ENCODE results near the gene CAMTA1.

The CAMTA1 gene

DNA sequence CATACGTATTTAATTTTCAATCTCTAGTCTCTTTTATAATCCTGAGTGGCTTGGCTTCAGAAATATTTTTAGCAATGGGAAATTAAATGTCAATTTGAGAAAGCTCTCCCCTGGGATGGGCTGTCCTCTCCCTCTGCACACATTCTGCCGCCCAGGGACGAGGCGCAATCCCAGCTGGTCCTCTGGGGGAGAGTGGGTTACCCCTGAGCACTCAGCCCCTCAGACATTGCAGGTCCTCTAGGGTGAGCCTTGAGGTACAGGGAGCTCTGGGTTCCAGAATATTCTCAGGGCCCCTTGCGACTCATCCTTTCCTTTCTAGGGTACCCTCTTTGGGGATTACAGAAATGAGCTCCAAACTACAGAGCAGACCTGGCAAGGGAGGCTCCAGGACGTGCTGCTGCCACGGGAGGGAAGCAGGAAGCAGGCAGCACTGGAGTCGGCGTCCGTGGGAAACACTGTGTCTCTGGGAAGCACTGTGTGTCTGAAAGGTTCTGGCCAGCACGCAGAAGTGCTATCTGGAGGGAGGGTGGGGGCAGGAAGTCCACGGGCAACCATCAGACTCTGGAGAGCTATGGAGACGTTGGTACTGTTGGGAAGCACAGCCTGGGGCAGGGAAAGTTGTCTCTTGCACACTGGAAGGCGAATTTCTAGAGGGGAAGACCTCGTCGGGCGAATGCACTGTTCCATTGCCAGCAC, 642.5 kb downstream of the CAMTA1 start:
- DNase-seq: no peak

DNA sequence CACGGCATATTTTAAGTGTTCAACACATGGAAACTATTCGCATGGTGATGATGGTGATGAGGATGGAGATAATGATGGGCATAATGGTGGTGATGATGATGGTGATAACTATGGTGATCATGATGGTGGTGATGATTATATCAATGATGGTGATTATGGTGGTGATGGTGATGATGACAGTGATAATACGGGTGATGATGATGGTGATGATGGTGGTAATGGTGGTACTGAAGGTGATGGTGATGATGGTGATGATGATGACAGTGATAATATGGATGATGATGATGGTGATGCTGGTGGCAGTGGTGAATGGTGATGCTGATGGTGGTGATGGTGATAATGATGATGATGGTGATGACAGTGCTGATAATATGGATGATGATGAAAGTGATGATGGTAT, 644.0 kb downstream of the CAMTA1 start:
- DNase-seq: no peak

DNA sequence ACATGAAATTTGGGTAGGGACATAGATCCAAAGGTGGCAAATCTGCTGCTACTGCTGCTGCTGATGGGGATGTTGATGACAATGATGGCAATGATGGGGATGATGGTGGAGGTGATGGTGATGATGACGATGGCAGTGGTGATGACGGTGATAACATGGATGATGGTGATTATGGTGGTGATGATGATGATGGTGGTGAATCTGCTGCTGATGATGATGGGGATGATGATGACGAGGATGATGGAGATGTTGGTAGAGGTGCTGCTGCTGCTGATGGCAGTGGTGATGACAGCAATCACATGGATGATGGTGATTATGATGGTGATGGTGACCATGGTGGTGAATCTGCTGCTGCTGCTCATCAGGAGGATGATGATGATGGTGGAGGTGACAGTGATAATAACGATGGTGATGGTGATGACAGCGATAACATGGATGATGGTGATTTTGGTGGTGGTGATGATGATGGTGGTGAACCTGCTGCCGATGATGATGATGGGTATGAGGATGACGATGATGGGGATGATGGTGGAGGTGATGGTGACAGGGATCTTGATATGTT, 644.9 kb downstream of the CAMTA1 start:
- no peak for DNase-seq

DNA sequence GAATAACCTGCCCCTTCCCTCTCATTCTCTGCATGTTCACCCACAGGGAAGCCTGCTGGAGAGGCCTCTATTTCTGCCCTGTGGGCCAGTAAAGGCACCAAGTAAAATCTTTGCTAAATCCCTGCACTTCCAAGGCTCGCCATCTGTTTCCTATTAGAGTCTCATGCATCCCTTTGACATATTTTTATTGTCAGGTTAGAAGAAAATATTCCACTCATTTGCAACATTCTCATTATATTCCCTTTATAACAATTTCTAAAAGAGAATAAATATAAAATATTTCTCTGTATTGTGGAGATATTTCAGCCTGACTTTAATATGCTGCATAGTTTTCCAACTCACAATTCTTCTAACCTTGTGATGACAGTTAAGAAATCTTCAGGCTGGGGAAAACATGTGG, 645.4 kb downstream of the CAMTA1 start:
- no peak for DNase-seq

DNA sequence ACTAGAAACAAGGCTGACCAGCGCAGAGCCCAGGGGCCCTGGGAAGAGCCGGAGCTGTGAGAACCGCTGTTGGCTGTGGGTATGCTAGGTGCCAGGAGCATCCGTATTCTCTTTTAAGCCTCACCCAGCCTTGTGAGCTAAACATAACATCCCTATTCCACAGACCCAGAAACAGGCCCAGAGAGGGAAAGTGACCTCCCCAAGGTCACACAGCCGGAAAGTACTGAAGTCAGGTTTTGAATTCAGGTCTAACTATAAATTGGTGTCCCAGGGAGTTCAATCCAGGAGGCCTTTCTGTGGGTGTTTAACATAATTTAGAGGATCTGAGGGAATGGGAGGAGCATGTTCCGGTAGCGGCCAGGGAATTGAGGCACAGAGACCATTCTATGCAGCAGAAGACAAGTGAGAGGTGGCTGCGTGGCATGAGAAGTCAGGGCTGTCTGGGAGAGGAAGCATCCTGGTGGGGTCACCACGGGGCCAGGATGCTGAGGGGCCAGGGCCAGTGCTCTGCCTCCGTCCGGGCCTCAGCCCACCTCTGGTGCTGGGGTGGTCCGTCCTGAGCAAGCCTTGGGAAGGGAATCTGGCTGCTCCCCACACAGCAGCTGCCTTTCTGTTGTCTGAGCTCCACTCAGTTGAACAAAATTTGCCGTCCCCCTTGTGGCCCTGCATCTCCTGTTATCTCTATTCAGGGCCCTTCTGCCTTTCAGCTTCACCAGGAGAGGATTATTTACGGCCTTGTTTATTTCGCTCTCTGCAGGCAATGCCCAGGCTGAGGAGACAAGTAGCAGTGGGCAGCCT, 647.0 kb downstream of the CAMTA1 start:
- no peak for DNase-seq

DNA sequence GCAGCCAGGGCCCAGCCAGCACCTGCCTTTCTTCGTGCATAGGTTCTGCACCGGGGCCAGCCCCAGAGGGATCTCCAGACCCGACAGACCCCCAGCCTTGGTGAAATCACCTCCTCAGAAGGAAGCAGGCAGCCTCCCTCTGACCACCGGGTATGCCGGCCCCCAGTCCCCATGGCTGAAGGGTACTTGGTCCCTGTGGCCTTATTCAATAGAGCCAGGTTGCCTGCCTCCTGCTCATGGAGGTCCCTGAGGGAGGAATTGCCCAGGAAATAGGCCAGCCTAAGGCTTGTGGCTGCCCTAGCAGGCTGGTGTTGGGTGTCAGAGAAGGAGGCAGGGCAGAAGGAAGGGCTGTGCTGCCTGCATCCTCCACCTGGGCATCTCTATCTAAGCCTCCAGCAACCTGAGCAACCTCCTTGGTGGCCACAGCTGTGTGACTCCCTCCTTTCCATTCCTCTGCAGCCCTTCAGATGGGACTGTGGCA, 647.7 kb downstream of the CAMTA1 start:
- DNase-seq: no peak

DNA sequence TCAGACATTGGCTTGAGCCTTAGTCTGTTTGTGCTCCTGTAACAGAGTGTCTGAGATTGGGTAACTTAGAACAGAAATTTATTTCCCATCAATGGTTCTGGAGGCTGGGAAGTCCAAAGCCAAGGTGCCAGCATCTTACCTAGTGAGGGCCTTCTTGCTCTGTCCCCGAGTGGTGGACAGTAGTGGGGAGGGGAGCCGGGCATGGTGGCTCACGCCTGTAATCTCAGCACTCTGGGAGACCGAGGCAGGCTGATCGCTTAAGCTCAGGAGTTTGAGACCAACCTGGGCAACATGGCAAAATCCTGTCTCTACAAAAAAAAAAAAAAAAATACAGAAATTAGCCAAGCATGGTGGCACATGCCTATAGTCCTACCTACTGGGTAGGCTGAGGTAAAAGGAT, 649.3 kb downstream of the CAMTA1 start:
- no peak for DNase-seq

DNA sequence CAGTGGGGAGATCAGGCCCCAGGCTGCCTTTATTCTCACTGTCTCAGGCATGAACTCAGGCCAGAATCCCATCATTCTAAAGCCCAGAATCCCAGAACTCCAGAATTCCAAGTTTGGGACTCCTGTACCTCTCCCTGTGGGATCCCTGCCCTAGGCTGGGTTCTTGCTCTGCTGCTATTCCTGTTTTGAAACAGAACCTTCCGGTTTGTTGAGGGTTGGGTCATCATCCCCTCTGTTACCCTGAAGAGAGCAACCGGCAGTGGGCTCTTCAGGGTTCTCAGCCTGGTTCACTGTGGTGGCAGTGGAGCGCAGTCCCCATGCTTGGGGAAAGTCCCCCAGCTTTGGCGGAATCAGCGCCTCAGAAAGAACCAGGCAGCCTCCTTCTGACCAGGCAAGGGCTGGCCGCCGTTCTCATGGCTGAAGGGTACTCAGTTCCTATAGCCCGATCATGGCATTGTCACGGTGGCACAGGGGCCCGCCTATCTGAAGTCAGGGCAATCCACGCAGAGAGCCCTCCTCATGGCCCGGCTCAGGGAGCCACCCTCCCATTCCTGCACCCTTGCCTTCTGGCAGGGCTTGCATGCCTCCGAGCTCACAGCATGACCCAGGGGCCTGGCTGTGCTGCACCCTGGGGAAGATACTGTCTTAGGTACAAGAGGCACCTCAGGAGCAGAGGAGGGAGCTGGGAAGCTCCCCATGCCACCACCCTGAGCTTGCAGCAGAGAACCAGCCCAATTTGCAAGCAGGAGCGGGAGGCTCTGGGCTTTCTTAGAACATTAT, 650.2 kb downstream of the CAMTA1 start:
- no peak for DNase-seq

DNA sequence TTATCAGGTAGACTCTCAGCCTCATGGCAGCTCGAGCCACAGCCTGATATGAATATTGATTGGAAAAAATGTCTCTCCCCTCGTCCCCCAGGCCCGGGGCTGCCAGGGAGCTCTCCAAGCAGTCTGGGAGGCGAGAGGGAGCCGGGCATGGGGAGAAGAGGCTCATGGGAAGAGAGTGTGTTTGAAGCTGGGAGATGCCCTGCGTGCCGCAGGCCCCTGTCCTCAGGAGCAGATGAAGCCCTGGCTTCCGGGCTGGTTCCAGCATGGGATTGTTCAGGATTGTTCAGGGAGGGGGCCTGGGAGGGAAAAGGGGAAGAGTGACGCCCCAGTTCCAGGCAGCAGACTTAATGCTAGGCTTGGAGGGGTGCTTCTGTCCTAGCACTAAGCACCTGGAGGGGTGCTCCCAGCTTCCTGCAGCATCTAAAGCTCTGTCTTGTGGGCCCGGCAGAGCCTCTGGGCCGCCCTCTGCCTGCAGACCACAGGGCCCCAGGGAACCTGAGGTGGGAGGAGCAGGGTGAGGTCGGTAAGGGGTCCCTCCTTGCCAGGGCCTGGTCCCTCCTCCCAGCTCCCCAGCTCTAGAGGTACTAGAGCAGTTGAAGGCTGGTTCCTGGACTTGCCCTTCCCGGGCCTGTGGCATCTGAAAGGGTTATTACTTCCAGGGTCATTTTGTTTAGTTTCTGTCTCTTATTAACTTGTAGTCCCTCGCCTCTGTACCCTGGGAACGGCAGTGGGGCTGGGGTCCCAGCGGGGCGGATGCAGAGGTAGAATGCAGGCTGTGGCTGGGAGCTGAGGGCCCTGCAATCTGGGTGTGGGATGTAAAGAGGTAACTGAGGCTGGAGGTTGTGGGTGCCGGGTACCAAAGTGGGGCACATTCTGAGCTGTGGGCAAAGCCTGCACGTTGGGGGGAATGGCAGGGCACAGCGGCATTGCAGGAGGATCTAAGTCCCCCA, 651.1 kb downstream of the CAMTA1 start:
- no peak for DNase-seq

DNA sequence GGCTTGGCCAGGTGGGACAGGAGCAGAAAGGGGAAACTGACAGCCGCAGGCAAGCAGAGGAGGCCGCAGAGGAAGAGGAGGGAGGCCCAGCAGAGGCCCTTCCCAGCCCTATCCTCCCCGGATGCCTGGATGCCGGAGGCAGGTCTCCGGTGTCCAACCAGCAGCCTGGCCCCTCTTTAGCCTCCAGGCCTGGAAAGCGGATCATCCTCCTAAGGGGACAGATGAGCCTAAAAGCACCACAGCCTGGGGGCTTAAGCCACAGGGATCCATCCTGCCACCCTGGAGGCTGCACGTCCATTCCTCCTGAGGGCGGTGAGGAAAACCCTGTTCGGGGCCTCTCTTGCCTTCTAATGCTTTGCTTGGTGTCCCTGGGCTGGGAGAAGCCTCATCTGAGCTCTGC, 651.8 kb downstream of the CAMTA1 start:
- no peak for DNase-seq

DNA sequence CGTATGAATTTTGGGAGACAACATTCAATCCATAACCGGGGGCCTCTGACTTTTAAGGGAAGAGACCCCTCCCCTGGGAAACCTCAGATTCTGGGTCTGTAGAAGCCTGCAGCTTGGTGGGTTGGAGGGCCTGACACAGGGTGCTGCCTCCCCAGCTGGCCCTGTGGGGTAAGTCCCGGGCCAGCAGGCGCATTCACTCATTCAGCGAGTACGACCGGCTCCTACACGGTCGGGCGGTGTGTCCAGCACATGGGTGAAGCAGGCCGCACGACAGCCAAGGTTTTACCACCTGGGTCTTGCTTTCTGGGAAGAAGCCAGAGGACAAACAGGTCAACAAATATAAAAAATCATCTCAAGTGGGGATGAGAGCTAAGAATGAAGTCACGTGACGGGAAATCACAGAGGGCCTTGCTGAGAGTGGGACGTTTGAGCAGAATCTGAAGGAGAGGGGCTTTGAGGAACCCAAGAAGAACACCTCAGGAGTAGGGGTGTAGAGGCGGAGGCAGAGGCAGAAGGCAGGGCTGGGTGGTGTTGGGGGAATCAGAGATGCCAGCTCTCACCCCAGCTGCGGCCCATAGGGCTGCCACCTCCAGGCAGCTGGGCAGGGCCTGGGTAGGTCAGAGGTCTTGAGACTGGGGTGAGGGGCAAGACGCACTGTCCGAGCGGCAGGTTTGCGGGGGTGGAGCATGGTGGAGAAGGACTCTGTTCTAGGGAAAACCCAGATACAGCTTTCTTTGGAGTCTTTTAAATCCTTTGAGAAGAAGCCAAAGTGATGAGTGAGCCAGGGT, 652.5 kb downstream of the CAMTA1 start:
- DNase-seq: no peak

DNA sequence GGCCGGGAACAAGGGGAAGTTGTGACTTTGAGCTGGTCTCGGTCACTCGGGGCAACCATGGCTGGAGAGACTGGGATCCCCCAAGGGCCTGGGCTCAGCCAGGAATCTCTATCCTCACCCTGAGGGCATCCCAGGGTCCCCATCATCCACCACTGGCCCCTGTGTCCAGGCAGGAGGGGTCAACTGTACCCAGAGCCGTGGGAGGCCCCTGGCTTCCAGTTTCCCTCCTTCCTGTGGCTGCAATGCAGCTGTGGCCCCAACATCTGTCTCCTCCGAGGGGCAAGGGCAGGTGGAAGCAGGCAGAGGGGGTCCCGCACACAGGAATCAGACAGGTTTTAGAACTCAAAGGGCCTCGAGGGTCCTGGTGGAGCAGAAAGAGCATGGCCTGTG, 653.1 kb downstream of the CAMTA1 start:
- DNase-seq: no peak

DNA sequence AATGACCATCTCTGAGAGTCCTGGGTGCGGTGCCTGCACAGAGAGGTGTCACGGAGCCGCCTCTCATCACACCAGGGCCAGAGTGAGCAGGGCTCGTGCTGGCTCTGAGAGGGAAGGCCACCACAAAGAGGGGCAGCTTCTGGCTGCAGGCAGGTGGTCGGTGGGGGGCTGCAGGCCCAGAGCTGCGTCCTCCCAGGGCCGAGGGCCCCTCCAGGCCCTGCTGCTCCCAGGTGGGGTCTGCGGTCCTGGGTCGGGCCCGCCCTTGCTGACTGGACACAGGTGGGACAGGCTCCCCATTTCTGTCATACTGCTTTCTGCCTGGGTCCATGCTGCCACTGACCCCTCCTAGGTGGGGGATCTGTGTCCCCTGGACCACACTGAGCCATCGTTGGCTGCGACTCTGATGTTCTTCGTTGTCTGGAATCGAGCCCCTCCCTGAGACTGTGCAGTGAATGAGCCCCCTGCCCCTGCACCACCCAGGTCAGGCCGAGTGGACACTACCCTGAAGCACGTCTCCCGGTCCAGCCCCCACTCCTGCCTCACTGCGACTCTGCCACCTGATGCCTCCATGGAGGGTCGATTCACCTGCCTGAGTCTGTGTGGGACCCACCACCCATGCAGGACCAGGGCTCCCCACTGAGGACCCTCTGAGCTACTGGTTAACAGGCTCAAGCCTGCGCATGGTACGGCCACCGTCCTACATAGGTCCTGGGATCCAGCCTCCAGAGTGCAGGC, 653.8 kb downstream of the CAMTA1 start:
- DNase-seq: no peak

DNA sequence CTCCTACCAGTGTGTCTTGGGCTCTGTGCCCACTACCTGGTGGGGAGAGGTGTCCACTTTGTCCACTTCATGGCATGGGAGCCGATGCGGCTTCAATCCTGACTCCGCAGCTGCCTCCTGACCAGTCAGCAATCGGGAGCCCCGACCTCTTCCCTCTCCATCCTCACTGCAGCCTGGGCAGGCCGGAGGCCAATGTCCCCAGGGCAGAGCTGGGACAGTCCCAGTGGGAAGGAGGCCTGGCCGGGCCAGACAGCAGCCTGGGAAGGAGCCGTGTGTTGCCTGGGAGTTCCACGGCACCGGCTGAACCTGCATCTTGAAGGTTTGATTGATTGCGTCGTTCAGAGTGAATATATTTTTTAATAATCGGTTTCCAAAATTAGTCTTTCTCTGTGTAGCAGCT, 654.9 kb downstream of the CAMTA1 start:
- DNase-seq: no peak

DNA sequence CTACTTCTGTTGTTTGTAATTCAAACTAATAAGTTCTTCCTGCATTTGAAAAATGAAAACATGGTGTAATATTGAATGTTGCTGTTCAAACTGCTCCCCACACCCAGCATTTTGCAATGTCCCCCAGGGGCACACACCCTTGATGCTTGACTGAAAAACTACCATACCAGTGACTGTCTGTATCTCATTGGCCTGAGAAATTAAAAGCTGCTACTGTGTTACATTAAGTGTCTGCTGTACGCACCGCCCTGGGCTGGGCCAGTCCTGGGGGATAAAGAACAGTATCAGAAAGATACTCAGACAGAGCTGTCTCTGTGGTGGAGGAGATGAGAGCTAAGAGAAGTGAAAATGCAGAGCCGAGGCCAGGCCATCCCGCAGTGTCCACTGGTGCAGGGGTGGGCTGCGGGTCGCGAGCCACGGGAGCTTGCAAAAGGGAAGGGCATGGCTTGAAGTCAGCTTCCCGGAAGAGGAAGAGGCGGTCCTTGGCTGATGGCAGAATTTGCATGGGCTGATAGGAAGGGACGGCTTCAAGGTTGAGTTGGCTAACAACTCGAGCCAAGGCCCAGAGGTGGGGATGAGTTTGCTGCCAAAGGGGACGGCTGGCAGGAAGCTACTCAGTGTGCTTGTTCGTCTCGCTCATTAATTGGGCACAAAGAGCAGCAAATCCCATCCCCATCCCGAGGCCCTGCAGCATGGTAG, 656.0 kb downstream of the CAMTA1 start:
- DNase-seq: no peak

DNA sequence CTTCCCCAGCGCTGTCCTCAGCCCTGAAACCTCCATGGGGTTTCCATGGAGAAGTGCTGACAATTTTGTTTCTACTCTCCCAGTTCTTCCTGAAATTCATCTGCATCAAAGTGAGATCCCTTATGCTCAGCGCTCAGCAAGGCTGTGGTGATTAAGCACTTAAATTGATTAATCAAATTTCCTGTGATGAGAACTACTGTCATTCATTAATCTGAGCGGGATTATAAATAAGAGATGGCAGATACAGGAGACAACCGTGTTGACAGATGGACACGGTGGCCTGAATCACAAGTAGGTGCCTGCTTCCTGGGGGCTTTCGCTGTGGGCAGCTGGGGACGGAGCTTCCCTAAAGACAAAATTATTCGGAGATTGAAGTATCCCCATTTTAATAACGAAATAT, 656.8 kb downstream of the CAMTA1 start:
- no peak for DNase-seq

DNA sequence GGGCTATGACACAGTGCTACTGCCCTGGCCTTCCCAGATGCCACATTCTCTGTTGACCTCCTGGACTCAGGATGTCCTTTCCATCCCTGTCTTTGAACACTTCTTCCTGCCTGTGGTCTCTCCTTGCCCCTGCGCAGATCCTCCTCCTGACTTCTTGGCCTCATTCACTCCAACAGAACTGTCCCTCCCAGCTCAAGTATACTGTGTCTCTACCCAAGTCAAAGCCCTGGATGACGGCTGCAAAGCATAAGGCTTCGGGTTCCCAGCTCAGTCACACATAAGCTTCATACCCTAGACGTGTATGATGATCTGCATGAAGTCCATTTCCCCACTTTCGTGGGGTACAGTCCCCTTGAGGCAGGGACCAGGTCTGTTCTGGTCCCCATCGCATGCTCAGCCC, 657.7 kb downstream of the CAMTA1 start:
- no peak for DNase-seq

DNA sequence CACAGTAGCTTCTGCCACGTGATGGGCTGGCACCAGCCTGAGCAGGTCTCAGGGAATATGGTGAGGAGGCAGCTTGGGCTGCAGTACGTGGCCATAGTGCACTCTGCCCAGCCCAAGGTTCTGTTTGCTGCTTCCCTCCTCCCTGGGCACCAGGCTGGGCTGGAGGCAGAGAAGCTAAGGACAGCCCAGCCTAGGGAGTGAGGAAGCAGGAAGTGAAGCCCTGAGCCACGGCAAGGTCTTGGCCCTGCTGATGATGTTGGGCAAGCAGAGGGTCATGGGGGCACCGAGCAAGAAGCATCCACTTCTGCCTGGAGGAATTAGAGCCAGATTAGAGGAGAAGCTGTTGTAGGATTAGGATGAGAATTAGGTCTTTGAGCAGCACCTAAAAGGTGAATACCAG, 659.1 kb downstream of the CAMTA1 start:
- DNase-seq: no peak

DNA sequence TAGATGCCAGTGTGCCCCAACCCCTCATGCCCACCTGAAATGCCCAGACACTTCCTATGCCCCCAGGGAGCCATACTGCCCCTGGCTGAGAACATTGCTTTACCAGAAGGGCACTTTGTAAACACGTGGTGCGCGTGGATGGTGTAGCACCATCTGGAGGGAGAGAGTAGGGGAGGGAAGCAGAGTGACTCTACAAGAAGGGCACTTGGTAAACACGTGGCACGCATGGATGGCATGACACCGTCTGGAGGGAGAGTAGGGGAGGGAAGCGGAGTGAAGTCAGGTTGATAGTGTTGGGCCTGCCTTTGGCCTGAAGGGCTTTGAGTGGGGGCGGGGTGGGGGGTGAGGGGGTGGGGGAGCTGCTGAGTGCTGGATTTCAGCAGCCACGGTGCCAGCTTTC, 661.8 kb downstream of the CAMTA1 start:
- DNase-seq: no peak

DNA sequence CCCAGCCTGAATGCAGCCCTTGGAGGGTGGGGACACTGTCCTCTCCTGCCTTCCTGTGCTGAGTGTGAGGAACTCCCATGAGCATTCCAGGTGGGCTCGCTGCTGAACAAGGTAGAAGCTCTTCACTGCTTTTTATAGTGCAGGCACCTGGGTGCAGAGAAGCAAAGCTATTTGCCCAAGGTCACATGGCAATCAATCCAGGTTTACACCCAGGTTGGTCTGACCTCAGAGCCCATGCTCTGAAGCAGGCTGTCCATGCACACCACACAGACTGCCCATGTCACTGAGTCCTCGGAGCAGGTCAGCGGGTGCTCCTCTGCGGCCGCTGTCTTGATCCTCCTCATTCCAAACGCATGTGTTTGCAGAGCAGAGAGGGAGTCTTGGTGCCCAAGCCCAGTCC, 662.5 kb downstream of the CAMTA1 start:
- no peak for DNase-seq
